Activated CD8-positive, alpha-beta T cell treated with anti-CD3 and anti-CD28 coated beads, Interleukin-2, amount 10 ng/mL, durations not matched to agents 7 days and 5 days (primary cell): ENCODE measurements around the gene GJB1. TPM values are rescaled to one million over a fixed set of nuclear protein-coding genes. Genes with fewer than 3 reads are reported as not detected.
"Not testable (repeated sequence)": the region's sequence is repeated elsewhere in the genome, so short reads cannot be mapped to it uniquely, and the experiment has no call there.

Source experiments
- ATAC-seq: fragments of 150-1000 bp; cut with Tn5 transposase; one replicate; pipeline ENCODE4 v1.10.0; 2021; ENCODE audit warnings: moderate library complexity
- CTCF ChIA-PET: fragments of 350-600 bp; sonication (Branson Sonifier 250); formaldehyde crosslinking; loops from one replicate; lab custom pipeline; 2021; ENCODE audit warnings: antibody characterized with exemption; lab: Charles Lee
- POLR2A ChIA-PET: fragments of 350-600 bp; sonication (Branson Sonifier 250); formaldehyde crosslinking; loops from one replicate; lab custom pipeline; 2021; ENCODE audit warnings: antibody characterized with exemption; lab: Charles Lee
- DNase-seq: peaks from one replicate; pipeline ENCODE4 v3.0.0-alpha.2; 2020
- H3K27ac Mint-ChIP-seq: one replicate; pipeline ENCODE4 v1.8.0; 2021; ENCODE audit warnings: mild to moderate bottlenecking, mixed read lengths
- H3K27me3 Mint-ChIP-seq: one replicate; pipeline ENCODE4 v1.8.0; 2021; ENCODE audit warnings: low read depth, mixed read lengths
- H3K36me3 Mint-ChIP-seq: one replicate; pipeline ENCODE4 v1.8.0; 2021; ENCODE audit warnings: low read depth, mixed read lengths
- H3K4me1 Mint-ChIP-seq: one replicate; pipeline ENCODE4 v1.8.0; 2021; ENCODE audit warnings: low read depth, mixed read lengths
- H3K4me3 Mint-ChIP-seq: one replicate; pipeline ENCODE4 v1.8.0; 2021; ENCODE audit warnings: mild to moderate bottlenecking, mixed read lengths
- H3K9me3 Mint-ChIP-seq: one replicate; pipeline ENCODE4 v1.8.0; 2022; ENCODE audit warnings: mixed read lengths; ENCODE audit not compliant: insufficient read depth
- total RNA-seq, 2 experiments: library from RNA; stranded (reverse); gene quantifications; one replicate each; pipeline ENCODE4 v1.2.3, GENCODE V29; 2021

Gene GJB1
- total RNA-seq, 2 experiments from 2014 or later: not detected

DNA sequence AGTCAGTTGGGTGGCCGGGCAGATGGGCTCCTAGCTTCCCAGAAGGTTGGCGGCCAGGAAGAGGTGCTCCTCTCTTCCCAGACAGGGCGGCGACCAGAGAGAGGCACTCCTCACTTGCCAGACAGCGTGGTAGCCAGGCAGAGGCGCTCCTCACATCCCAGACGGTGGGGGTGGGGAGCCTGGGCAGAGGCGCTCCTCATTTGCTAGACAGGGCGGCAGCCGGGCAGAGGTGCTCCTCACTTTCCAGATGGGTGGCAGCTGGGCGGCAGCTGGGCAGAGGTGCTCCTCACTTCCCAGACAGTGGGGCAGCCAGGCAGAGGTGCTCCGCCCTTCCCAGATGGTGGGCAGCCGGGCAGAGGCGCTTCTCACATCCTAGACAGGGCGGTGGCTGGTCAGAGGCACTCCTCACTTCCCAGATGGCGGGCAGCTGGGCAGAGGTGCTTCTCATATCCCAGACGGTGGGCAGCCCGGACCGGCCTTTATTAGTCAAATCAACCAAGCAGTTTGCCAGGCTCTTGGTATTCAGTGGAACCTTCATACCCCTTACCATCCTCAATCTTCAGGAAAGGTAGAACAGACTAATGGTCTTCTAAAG, 46.9 kb downstream of the GJB1 start:
- H3K36me3 Mint-ChIP-seq: no peaks in the 10 kb centered on the region
- POLR2A ChIA-PET: no interaction called here
- no peaks in the 10 kb centered on the region for H3K9me3 Mint-ChIP-seq
- no peak overlapping the region for H3K27ac Mint-ChIP-seq
- H3K27me3 Mint-ChIP-seq: no peaks in the 10 kb centered on the region
- ATAC-seq: no peak
- CTCF ChIA-PET: no interaction called here
- DNase-seq: no peak
- H3K4me1 Mint-ChIP-seq: no peaks in the 10 kb centered on the region
- no peak overlapping the region for H3K4me3 Mint-ChIP-seq

DNA sequence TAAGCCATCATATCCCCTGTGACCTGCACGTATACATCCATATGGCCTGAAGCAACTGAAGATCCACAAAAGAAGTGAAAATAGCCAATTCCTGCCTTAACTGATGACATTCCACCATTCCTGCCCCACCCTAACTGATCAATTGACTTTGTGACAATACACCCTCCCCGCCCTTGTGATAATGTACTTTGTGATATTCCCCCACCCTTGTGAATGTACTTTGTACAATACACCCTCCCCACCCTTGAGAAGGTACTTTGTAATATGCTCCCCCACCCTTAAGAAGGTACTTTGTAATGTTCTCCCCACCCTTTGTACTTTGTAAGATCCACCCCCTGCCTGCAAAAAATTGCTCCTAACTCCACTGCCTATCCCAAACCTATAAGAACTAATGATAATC, 49.3 kb downstream of the GJB1 start:
- POLR2A ChIA-PET, CTCF ChIA-PET, H3K27ac Mint-ChIP-seq: not testable (repeated sequence)

More for the DNA sequence above, 49.3 kb downstream of the GJB1 start:
- not testable (repeated sequence) for H3K4me3 Mint-ChIP-seq, H3K9me3 Mint-ChIP-seq, ATAC-seq, H3K27me3 Mint-ChIP-seq, H3K36me3 Mint-ChIP-seq, DNase-seq, H3K4me1 Mint-ChIP-seq

Other genes with a start within 250 kb of the GJB1 start
- gene SNX12, start 154.9 kb upstream of the GJB1 start, total RNA-seq: 10 to 100 TPM; 38.9 to 46.9 TPM
- gene FOXO4, start 127.4 kb upstream of the GJB1 start, total RNA-seq: 10 to 100 TPM; 12.7 to 14.2 TPM
- gene CXorf65, start 116.5 kb upstream of the GJB1 start, total RNA-seq: 10 to 100 TPM; 12.7 to 17.6 TPM
- gene IL2RG, start 111.6 kb upstream of the GJB1 start, total RNA-seq: 100 to 1,000 TPM; 348 to 351 TPM
- 10 to 100 TPM; 49.0 to 50.2 TPM for gene MED12, start 104.6 kb upstream of the GJB1 start, total RNA-seq
- under 1 TPM; 0.74 to 0.83 TPM for gene NLGN3, start 78.4 kb upstream of the GJB1 start, total RNA-seq
- gene ZMYM3, start 30.9 kb downstream of the GJB1 start, total RNA-seq: 10 to 100 TPM; 31.9 to 33.4 TPM
- gene NONO, start 60.4 kb downstream of the GJB1 start, total RNA-seq: 100 to 1,000 TPM; 446 to 478 TPM
- gene ITGB1BP2, start 78.5 kb downstream of the GJB1 start, total RNA-seq: 1 to 10 TPM; 5.4 to 5.5 TPM
- 10 to 100 TPM; 35.0 to 43.6 TPM for gene TAF1, start 143.1 kb downstream of the GJB1 start, total RNA-seq